ENCODE results near the gene ALS2.

DNA sequence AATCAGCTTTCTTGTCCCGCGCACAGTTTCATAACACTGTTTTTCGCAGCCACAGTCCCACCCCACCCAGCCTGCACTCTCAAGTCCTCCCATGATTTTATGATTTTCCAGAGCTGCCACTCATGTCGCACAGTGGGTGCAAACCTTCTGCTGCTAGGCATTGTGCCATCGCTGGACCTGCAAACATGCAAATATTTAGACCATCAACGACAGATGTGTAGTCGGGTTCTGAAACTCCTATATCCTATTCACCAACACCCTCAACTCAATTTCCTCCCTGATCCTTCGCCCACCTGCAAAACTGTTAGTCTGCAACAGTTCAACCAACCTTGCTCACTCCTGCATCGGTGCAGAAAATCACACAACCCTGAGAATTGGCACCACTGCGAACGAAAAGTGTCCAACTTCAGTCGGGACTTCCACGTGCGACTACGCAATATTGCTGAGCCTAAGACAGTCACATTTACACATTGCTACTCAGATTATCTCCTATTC, 871 bp upstream of the ALS2 start:
- TF ChIP-seq, protein P1, sequence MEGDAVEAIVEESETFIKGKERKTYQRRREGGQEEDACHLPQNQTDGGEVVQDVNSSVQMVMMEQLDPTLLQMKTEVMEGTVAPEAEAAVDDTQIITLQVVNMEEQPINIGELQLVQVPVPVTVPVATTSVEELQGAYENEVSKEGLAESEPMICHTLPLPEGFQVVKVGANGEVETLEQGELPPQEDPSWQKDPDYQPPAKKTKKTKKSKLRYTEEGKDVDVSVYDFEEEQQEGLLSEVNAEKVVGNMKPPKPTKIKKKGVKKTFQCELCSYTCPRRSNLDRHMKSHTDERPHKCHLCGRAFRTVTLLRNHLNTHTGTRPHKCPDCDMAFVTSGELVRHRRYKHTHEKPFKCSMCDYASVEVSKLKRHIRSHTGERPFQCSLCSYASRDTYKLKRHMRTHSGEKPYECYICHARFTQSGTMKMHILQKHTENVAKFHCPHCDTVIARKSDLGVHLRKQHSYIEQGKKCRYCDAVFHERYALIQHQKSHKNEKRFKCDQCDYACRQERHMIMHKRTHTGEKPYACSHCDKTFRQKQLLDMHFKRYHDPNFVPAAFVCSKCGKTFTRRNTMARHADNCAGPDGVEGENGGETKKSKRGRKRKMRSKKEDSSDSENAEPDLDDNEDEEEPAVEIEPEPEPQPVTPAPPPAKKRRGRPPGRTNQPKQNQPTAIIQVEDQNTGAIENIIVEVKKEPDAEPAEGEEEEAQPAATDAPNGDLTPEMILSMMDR (conservative IDR thresholded peaks at IDR 0.05 in 1 of 2, IDR thresholded peaks at IDR 0.05 in 1 of 2; ENCODE audit: extremely low read depth in 1 of 2, insufficient read depth in 1 of 2, low read depth in 1 of 2, low read length in 2 of 2): no peak
- TF ChIP-seq EZH2 (IDR thresholded peaks at IDR 0.05; ENCODE audit: borderline replicate concordance, low read length): no peak
